H9 (cell line): ENCODE measurements around the gene SOCS1. TPM values are rescaled to one million over a fixed set of nuclear protein-coding genes. Genes with fewer than 3 reads are reported as not detected.

Source experiments
- DNase-seq: peaks from one replicate; pipeline ENCODE4 v3.0.0-alpha.2; 2017
- H2AFZ ChIP-seq: one replicate; pipeline ENCODE4 v1.6.1; 2013; ENCODE audit warnings: mild to moderate bottlenecking, low read length, control low read depth, moderate library complexity
- H2AK5ac ChIP-seq: 2 replicates; pipeline ENCODE4 v1.6.1; 2013; ENCODE audit warnings: low read length, control low read depth, mixed read lengths; ENCODE audit not compliant: insufficient read length
- H2BK120ac ChIP-seq: one replicate; pipeline ENCODE4 v1.6.1; 2013; ENCODE audit warnings: low read depth, mild to moderate bottlenecking, low read length, control low read depth, inconsistent platforms; ENCODE audit not compliant: poor library complexity, severe bottlenecking
- H2BK12ac ChIP-seq: 2 replicates; pipeline ENCODE4 v1.6.1; 2013; ENCODE audit warnings: low read length, control low read depth, mixed read lengths, low read depth; ENCODE audit not compliant: insufficient read length
- H2BK15ac ChIP-seq: 2 replicates; pipeline ENCODE4 v1.6.1; 2013; ENCODE audit warnings: low read depth, low read length, control low read depth
- H2BK20ac ChIP-seq: one replicate; pipeline ENCODE4 v1.6.1; 2013; ENCODE audit warnings: low read depth, mild to moderate bottlenecking, low read length, control low read depth, inconsistent platforms; ENCODE audit not compliant: poor library complexity, severe bottlenecking
- H2BK5ac ChIP-seq: 2 replicates; pipeline ENCODE4 v1.6.1; 2013; ENCODE audit warnings: low read length, control low read depth, mixed read lengths; ENCODE audit not compliant: insufficient read length
- H3K14ac ChIP-seq: 2 replicates; pipeline ENCODE4 v1.6.1; 2013; ENCODE audit warnings: low read length, control low read depth; ENCODE audit not compliant: insufficient read depth
- H3K18ac ChIP-seq: 2 replicates; pipeline ENCODE4 v1.6.1; 2013; ENCODE audit warnings: low read depth, mild to moderate bottlenecking, mixed read lengths, low read length, control low read depth; ENCODE audit not compliant: insufficient read length
- H3K23ac ChIP-seq: 2 replicates; pipeline ENCODE4 v1.6.1; 2013; ENCODE audit warnings: low read length, control low read depth, mixed read lengths, low read depth; ENCODE audit not compliant: insufficient read length
- H3K23me2 ChIP-seq: 2 replicates; pipeline ENCODE4 v1.6.1; 2013; ENCODE audit warnings: low read depth, mild to moderate bottlenecking, mixed read lengths, low read length, control low read depth; ENCODE audit not compliant: insufficient read length, poor library complexity, severe bottlenecking
- H3K27ac ChIP-seq: 2 replicates; pipeline ENCODE4 v1.5.1; 2013; ENCODE audit warnings: low read length, control low read depth, mixed read lengths, low read depth; ENCODE audit not compliant: insufficient read length
- H3K27me3 ChIP-seq: 2 replicates; pipeline ENCODE4 v1.6.1; 2013; ENCODE audit warnings: low read length, control low read depth, inconsistent platforms; ENCODE audit not compliant: insufficient read depth
- H3K4ac ChIP-seq: 2 replicates; pipeline ENCODE4 v1.6.1; 2013; ENCODE audit warnings: low read depth, mild to moderate bottlenecking, control low read depth, inconsistent platforms, low read length, moderate library complexity
- H3K4me1 ChIP-seq: 2 replicates; pipeline ENCODE4 v1.6.1; 2013; ENCODE audit warnings: low read length, control low read depth, inconsistent platforms; ENCODE audit not compliant: insufficient read depth
- H3K4me2 ChIP-seq: 2 replicates; pipeline ENCODE4 v1.6.1; 2013; ENCODE audit warnings: low read length, control low read depth, mixed read lengths; ENCODE audit not compliant: insufficient read length, insufficient read depth
- H3K56ac ChIP-seq: 2 replicates; pipeline ENCODE4 v1.6.1; 2013; ENCODE audit warnings: low read depth, mild to moderate bottlenecking, mixed read lengths, low read length, control low read depth; ENCODE audit not compliant: insufficient read length
- H3K79me1 ChIP-seq: 2 replicates; pipeline ENCODE4 v1.6.1; 2013; ENCODE audit warnings: low read depth, mild to moderate bottlenecking, moderate library complexity, low read length, control low read depth, inconsistent platforms; ENCODE audit not compliant: insufficient read depth, poor library complexity, severe bottlenecking
- H3K79me2 ChIP-seq: 2 replicates; pipeline ENCODE4 v1.6.1; 2013; ENCODE audit warnings: low read length, control low read depth, inconsistent platforms; ENCODE audit not compliant: insufficient read depth
- H3K9ac ChIP-seq: 2 replicates; pipeline ENCODE4 v1.6.1; 2013; ENCODE audit warnings: low read length, control low read depth, mixed read lengths; ENCODE audit not compliant: insufficient read length; ENCODE audit errors: extremely low read depth
- H3K9me3 ChIP-seq: one replicate; pipeline ENCODE4 v1.6.1; 2013; ENCODE audit warnings: low read depth, low read length, inconsistent platforms; ENCODE audit not compliant: control insufficient read depth
- H3T11ph ChIP-seq: one replicate; pipeline ENCODE4 v1.6.1; 2013; ENCODE audit warnings: mild to moderate bottlenecking, low read length, control low read depth, inconsistent platforms
- H4K20me1 ChIP-seq: one replicate; pipeline ENCODE4 v1.6.1; 2013; ENCODE audit not compliant: control insufficient read depth, insufficient read length, insufficient read depth
- H4K5ac ChIP-seq: 2 replicates; pipeline ENCODE4 v1.6.1; 2013; ENCODE audit warnings: low read depth, mild to moderate bottlenecking, mixed read lengths, low read length, control low read depth; ENCODE audit not compliant: insufficient read length
- H4K8ac ChIP-seq: replicated peaks from 2 replicates; pipeline ENCODE4 v1.6.1; 2013; ENCODE audit warnings: low read length, control low read depth, mixed read lengths, low read depth; ENCODE audit not compliant: insufficient read length
- H4K91ac ChIP-seq: 2 replicates; pipeline ENCODE4 v1.6.1; 2013; ENCODE audit warnings: low read depth, mild to moderate bottlenecking, moderate library complexity, mixed read lengths, low read length, control low read depth; ENCODE audit not compliant: insufficient read length
- H3K27ac Mint-ChIP-seq, 3 experiments: 2 replicates in 2 of 3; 3 replicates in 1 of 3; pipeline ENCODE4 v1.8.0; 2020 to 2021; ENCODE audit warnings: mixed read lengths in 3 of 3, mild to moderate bottlenecking in 1 of 3, moderate library complexity in 1 of 3
- H3K27me3 Mint-ChIP-seq: 2 replicates; pipeline ENCODE4 v1.8.0; 2021; ENCODE audit warnings: low read depth, mild to moderate bottlenecking, moderate library complexity, mixed read lengths
- H3K36me3 Mint-ChIP-seq, 3 experiments: 2 replicates in 2 of 3; 3 replicates in 1 of 3; pipeline ENCODE4 v1.8.0; 2020 to 2021; ENCODE audit warnings: low read depth in 3 of 3, mixed read lengths in 3 of 3; ENCODE audit not compliant: insufficient read depth in 1 of 3
- H3K4me1 Mint-ChIP-seq, 2 experiments: 2 replicates each; pipeline ENCODE4 v1.8.0; 2020; ENCODE audit warnings: mixed read lengths in 2 of 2
- H3K4me3 Mint-ChIP-seq, 2 experiments: 2 replicates in 1 of 2; 3 replicates in 1 of 2; pipeline ENCODE4 v1.8.0; 2020 to 2021; ENCODE audit warnings: mild to moderate bottlenecking in 2 of 2, mixed read lengths in 2 of 2, moderate library complexity in 1 of 2
- H3K9me3 Mint-ChIP-seq, 2 experiments: 2 replicates in 1 of 2; 3 replicates in 1 of 2; pipeline ENCODE4 v1.8.0; 2020; ENCODE audit warnings: mild to moderate bottlenecking in 2 of 2, mixed read lengths in 2 of 2, moderate library complexity in 1 of 2
- WGBS: extraction: QIAGEN DNeasy Blood & Tissue Kit; methylation state at CpG from one replicate; pipeline ENCODE4 v1.1.7; 2013; ENCODE audit warnings: missing lambda C conversion rate, low lambda C conversion rate, mixed read lengths; ENCODE audit not compliant: insufficient read length; ENCODE audit errors: extremely low coverage; 5-methylcytosine and 5-hydroxymethylcytosine counted together
- total RNA-seq: library from RNA; stranded (reverse); gene quantifications from 2 replicates; pipeline ENCODE4 v1.2.1, GENCODE V29; 2021
- TF ChIP-seq, protein P1 (sequence below): fragments of 200-600 bp; sonication (generic); conservative IDR thresholded peaks from 3 replicates; pipeline ENCODE4 v1.8.0; 2021; ENCODE audit warnings: antibody characterized with exemption, mild to moderate bottlenecking

SOCS1 gene
- total RNA-seq, 1 experiment from 2014 or later = 11.0 TPM

DNA sequence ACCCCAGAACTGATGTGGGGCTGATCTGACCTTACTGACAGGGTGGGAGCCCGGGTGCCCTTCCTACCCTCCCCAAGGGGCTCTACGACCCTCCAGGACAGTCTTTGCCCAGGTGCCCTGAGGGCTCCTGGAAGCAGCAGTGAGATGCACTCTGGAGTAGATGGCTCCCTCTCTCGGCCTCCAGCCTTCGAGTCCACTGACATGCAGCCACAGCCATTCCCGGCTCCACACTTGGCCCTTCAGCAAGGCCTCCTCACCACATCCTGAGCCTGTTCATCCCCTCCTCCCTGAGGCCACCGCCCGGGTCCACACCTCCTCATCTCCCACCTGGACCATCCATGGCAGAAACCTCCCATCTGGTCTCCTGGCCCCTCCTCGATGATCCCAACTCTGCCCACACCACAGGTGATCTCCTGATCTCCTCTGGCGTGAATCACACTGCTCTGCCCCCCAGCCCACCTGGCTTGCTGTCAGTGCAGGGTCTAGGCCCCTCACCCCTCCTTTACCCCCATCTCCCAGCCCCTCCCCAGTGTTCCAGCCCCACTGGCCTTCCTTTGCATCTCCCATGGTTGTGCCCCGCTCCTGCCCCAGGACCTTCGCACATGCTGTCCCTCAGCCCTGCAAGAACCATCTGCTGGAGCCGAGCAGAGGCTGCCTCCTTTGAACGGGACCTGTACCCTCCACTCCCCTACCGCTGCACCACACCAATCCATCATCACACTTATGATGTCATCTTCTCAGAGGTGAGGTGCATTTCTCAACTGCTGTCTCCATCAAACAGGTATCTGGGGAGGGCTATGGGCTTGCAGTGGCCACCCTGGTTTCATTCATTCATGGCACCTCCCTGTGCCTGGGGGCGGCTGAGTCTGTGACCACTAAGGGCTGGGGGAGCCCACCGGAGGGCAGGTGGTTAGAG is 44.7 kb downstream of the SOCS1 start:
- Histone ChIP-seq H2BK120ac (no peak overlapping the region), H4K20me1 (no peaks in the 10 kb centered on the region), H2BK15ac (no peak overlapping the region), H4K91ac (no peak overlapping the region), H2BK12ac (no peak overlapping the region), H3K23ac (no peak overlapping the region), H3K18ac (no peak overlapping the region), H2AK5ac (no peak overlapping the region), H3K27ac (no peak overlapping the region), H3K27me3 (no peaks in the 10 kb centered on the region), H3K23me2 (no peaks in the 10 kb centered on the region), H3K4me1 (no peaks in the 10 kb centered on the region), H3K79me2 (no peaks in the 10 kb centered on the region), H3K79me1 (no peaks in the 10 kb centered on the region), H3K4ac (no peak overlapping the region), H2BK20ac (no peak overlapping the region), H3K14ac (no peak overlapping the region), H3K9ac (no peak overlapping the region), H3K4me2 (no peak overlapping the region), H4K5ac (no peak overlapping the region), H3K56ac (no peak overlapping the region), H4K8ac (no peak overlapping the region), H2BK5ac (no peak overlapping the region), H2AFZ (no peak overlapping the region), H3K9me3 (peaks cover 2% of the 10 kb centered on the region), H3T11ph (no peak overlapping the region)
- no peak overlapping the region for H3K4me3 Mint-ChIP-seq
- TF ChIP-seq, protein P1, sequence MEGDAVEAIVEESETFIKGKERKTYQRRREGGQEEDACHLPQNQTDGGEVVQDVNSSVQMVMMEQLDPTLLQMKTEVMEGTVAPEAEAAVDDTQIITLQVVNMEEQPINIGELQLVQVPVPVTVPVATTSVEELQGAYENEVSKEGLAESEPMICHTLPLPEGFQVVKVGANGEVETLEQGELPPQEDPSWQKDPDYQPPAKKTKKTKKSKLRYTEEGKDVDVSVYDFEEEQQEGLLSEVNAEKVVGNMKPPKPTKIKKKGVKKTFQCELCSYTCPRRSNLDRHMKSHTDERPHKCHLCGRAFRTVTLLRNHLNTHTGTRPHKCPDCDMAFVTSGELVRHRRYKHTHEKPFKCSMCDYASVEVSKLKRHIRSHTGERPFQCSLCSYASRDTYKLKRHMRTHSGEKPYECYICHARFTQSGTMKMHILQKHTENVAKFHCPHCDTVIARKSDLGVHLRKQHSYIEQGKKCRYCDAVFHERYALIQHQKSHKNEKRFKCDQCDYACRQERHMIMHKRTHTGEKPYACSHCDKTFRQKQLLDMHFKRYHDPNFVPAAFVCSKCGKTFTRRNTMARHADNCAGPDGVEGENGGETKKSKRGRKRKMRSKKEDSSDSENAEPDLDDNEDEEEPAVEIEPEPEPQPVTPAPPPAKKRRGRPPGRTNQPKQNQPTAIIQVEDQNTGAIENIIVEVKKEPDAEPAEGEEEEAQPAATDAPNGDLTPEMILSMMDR = peak; percentile 20; the same call in 2 of the 3 replicates
- no CpG with 5 or more reads among the region's 16 CpGs for WGBS
- H3K27me3 Mint-ChIP-seq = peaks cover 2% of the 10 kb centered on the region
- peak overlapping the region in 1 of 3 experiments; percentile 82; a peak in 1 of 7 replicates for H3K27ac Mint-ChIP-seq
- H3K4me1 Mint-ChIP-seq = no peaks in the 10 kb centered on the region
- H3K36me3 Mint-ChIP-seq = peaks cover 0 to 7% (median 3%) of the 10 kb centered on the region in 3 experiments; a peak in 5 of 7 replicates
- H3K9me3 Mint-ChIP-seq = peaks cover 7% of the 10 kb centered on the region in 2 experiments
- DNase-seq = peak; percentile 61
